ENCODE measurements around the gene MARVELD3.
A peak's percentile ranks its signal among the peaks of the same experiment; 100 is the strongest.

Gene MARVELD3

GRCh38 chr16:71625113-71625850 lies 702 bp upstream of the MARVELD3 start:
- DNase-seq: no peak

- DNase-seq: no peak
Observed at GRCh38 chr16:71626858-71627213, 852 bp downstream of the MARVELD3 start.

GRCh38 chr16:71627731-71628181 lies 1.8 kb downstream of the MARVELD3 start:
- no peak for DNase-seq

DNA sequence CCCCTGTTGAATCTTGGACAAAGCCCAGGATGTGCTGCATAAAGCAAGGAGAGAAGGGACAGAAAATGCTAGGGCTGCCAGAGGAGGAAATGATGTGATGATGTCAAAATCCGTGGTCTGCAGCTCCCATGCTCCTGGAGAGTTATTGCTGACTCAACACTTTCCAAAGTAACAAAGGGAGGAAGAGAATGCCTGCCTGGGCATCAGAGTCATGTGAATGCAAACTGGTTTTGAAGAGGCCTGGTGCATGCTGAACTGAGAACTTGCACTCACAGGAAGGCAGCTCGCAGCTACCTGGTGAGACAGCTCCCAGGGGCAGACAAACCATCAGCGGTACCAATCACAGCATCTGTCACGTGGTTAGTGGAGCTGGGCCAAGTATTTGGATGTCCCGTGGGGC lies 2.8 kb downstream of the MARVELD3 start:
- peak; percentile 76 for DNase-seq

GRCh38 chr16:71629278-71630016 lies 3.5 kb downstream of the MARVELD3 start:
- no peak for DNase-seq

DNA sequence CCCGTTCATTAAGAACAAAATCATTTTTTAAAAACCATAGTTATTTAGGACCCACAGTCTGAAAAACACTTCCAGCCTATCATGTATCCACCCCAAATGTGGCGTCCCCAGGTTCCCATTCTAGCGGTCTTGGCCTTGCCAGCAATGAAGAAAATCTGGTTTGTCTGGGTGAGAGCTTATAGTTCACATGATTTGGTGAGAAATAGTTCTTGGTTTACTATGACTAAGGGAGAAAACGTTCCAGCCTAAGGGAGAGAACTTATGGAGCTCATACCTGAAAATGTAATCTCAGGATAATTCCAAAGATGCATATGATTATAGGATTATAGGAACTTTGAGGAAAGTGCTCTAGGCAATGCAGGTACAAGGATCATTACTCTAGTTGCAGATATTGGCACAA lies 4.8 kb downstream of the MARVELD3 start:
- no peak for DNase-seq

- DNase-seq: no peak
Observed at GRCh38 chr16:71631776-71632175, 5.8 kb downstream of the MARVELD3 start.

- DNase-seq: no peak
Observed at GRCh38 chr16:71635632-71636031, 9.6 kb downstream of the MARVELD3 start.

DNA sequence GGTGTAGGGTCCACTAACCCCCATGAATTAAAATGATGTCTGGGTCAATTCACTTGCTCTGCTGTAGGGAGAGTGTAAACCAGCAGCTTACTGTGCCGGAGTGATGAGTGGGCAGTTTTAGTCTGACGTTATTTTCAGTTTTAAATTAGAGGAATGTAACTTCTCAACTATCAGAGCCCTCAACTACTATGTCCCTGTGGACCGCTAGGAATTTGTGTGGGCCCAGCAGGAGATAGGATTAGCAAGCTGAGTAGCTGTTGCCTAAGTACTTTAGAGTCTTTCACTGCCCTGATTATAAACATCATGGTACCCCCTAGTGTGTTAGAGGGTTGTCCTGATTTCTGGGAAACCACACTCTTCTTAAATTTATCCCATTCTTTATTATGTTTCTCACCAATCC lies 11.4 kb downstream of the MARVELD3 start:
- DNase-seq: peak; percentile 98

DNA sequence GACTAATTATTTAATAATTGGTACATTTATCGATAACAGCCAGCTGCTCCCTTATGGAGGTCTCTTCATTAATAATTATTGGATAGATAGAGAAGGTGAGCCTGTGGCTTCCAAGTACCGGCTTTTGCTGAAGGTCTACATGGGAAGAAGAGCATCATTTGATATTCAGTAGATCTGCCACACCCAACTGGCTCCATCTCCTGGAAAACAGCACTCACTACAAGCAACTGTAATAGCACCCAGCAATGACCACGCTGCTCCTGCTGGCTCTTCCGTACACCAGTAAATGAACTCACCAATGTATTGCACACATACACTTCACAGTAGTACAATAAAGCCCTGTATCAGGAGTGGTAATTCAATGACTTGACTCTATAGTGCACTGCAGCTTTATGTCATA lies 19.5 kb downstream of the MARVELD3 start:
- DNase-seq: peak; percentile 64

- DNase-seq: no peak
Observed at GRCh38 chr16:71647391-71647790, 21.4 kb downstream of the MARVELD3 start.

DNA sequence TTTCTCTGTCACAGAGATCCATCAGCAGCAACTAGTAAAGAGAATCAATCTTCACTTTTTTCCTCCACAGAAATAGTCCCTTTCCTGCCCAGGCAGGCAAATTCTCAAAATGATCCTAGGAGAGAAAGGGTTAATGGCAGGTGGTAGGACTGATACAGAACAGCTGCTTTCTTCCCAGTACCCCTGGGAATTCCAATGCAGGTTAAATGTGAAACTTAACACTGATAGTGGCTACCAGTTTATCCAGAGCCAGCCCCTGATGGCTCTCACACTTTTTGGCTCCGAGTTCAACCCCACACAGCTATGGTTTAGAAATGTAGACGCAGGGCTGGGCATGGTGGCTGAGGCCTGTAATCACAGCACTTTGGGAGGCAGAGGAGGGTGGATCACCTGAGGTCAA lies 22.2 kb downstream of the MARVELD3 start:
- DNase-seq: no peak

DNA sequence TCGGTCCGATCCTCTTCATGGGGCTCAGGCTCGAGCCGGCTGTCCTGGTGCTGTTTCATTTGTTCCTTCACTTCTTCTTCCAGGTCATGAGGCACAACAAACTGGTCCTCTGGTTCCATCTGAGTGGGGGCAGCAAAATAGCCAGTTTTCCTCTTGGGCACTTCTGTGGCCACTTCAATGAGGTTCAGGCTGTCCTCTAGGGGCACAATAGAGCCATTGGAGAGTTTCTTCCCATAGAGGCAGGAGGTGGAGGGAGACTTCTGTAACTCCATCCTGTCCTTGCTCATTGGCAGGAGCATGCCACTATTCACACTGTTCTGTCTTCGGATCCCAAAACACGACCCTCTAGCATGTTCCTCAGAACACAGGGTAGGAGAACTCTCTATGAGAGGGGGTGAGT lies 22.9 kb downstream of the MARVELD3 start:
- DNase-seq: no peak

DNA sequence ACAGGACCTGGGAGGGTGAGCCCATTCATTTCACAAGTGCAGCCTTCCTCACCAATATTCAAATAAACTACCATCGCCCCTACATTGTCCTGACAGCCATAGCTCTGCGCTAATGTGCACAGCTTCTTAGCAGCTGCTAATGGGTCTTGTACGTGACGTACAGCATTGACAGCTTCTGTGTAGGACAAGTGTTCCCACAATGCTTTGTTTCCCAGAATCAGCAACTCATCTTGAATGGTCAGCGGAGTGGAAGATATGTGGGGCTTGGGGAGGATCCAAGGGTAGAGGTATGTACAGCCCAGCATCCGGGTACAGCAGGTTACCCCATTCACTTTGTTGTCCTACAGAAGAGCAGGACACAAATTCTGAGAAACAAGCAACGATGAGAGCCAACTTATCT lies 23.7 kb downstream of the MARVELD3 start:
- DNase-seq: no peak

DNA sequence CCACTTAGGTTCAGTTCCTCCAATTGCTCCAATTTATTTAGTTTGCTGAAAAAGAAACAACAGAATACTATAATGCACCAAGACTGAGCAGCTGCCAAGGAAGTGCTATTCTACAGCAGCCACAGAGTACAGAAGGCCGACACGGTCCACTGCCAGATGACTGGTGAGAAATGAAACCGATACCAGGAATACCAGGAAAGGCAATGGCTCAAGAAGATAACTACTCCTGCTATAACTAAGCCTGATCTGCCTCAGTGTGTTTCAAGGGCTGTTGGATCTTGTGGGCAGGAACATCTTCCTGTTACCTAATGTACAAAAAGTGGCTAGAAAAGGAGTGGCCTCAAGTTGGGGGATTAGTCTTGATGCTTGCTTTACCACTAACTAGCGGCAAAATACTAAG lies 32.8 kb downstream of the MARVELD3 start:
- no peak for DNase-seq

- no peak for DNase-seq
Observed at GRCh38 chr16:71659471-71659870, 33.5 kb downstream of the MARVELD3 start.

GRCh38 chr16:71666264-71666663 lies 40.3 kb downstream of the MARVELD3 start:
- no peak for DNase-seq

DNA sequence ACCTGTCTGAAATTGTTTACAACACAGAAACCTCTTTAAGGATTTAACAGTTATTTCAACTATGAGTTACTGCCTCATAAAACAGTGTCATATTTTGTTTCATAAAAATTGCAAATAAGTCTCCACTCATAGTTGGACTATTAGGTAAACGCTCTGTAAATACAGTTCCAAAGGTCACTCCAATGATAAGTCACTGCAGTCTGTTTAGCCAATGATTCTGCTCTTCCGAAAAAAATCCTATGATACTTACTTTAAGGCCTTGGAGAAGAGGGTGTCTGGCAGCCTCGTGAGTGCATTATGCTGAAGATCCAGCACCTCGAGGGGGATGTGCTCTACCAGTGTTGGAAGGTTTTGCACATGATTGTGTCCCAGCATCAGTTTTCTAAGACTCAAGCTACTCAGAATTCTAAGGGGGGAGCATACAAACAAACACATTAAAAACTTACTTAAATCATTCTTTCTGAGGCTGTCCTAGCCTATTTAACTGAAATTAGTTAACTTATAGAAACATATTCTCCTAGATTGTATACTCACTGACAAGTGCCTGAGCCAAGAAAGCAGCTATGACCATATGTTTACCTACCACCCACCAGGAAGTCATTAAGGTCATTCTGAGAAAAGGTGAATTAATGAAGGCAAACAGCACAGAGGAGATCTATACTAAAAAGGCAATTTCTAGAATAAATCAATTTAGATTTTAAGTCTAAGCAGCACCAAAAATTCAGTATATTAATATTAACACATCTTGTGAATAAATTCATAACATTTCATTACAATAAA lies 41.1 kb downstream of the MARVELD3 start:
- DNase-seq: no peak

- peak; percentile 6 for DNase-seq
Observed at GRCh38 chr16:71669926-71670536, 44.0 kb downstream of the MARVELD3 start.

- DNase-seq: no peak
Observed at GRCh38 chr16:71670537-71670936, 44.6 kb downstream of the MARVELD3 start.

DNA sequence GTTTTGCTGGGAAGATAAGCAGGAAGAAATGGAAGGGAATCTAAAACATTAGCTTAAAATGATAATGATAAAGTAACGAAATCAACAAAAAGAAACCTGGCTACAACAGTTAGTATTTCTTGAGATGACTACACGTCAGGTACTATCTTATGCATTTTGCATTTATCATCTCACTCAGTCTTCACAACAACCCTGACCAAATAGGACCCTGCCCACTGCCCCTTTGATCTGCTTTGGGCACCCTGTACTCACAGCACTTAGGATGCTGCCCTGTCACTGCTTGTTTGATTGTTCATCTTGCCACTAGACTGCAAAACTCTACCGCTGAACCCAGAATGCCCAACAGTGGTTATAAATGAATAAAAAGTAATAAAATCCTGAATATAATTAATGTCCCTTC lies 45.2 kb downstream of the MARVELD3 start:
- DNase-seq: no peak

- DNase-seq: no peak
Observed at GRCh38 chr16:71672125-71672524, 46.1 kb downstream of the MARVELD3 start.
